Heart right ventricle (tissue), 16 donors: ENCODE data around the gene ZMIZ2. TPM values are rescaled to one million over a fixed set of nuclear protein-coding genes. Genes with fewer than 3 reads are reported as not detected.
"Not testable (repeated sequence)": the region's sequence is repeated elsewhere in the genome, so short reads cannot be mapped to it uniquely, and the experiment has no call there.

Experiments used
- ATAC-seq, 8 donors: fragments of 200-7000 bp; cut with Tn5 transposase; one replicate each; pipeline ENCODE4 v1.9.1; 2020; ENCODE audit warnings: mild to moderate bottlenecking in 8 of 8, moderate library complexity in 8 of 8, moderate number of reproducible peaks in 1 of 8
- DNase-seq, 2 donors: peaks; one replicate each; pipeline ENCODE4 v3.0.0-alpha.2; 2020
- H3K27ac ChIP-seq, 10 donors: fragments of 200-600 bp; sonication (generic) in 2 of 10; one replicate each; pipeline versions ENCODE4 v1.5.0 to v1.8.0; 2020 to 2022; ENCODE audit warnings: mild to moderate bottlenecking in 3 of 10
- H3K27me3 ChIP-seq, 7 donors: fragments of 200-600 bp; one replicate each; pipeline ENCODE4 v1.8.0; 2021 to 2022; ENCODE audit warnings: mild to moderate bottlenecking in 2 of 7
- H3K36me3 ChIP-seq, 9 donors: fragments of 200-600 bp; sonication (generic) in 1 of 9; one replicate each; pipeline versions ENCODE4 v1.5.0 to v1.8.0; 2020 to 2022; ENCODE audit warnings: mild to moderate bottlenecking in 2 of 9
- H3K4me1 ChIP-seq, 9 donors: fragments of 200-600 bp; sonication (generic) in 1 of 9; one replicate each; pipeline versions ENCODE4 v1.5.0 to v1.8.0; 2020 to 2022; ENCODE audit warnings: mild to moderate bottlenecking in 4 of 9
- H3K4me3 ChIP-seq, 10 donors: fragments of 200-600 bp; sonication (generic) in 2 of 10; one replicate each; pipeline versions ENCODE4 v1.5.0 to v1.8.0; 2020 to 2022; ENCODE audit warnings: mild to moderate bottlenecking in 7 of 10, moderate library complexity in 2 of 10
- H3K9me3 ChIP-seq, 11 donors: fragments of 200-600 bp in 10 of 11; sonication (generic) in 2 of 11; one replicate each; pipeline versions ENCODE4 v1.5.0 to v1.8.0; 2013 to 2022; ENCODE audit warnings: mild to moderate bottlenecking in 2 of 11, control low read depth in 1 of 11, moderate library complexity in 1 of 11
- WGBS, 2 donors: extraction: QIAGEN DNeasy Blood & Tissue Kit; methylation state at CpG; one replicate each; pipeline ENCODE4 v1.1.7; 2013; ENCODE audit warnings: inconsistent platforms in 1 of 2; 5-methylcytosine and 5-hydroxymethylcytosine counted together
- intact Hi-C, 10 donors: fragments of 100-400 bp; cut with DNase I; formaldehyde crosslinking; loops; one replicate each; pipeline versions ENCODE4 v1.11.1 to v1.14.2; 2022
- long read RNA-seq, 3 donors: library from polyadenylated mRNA; unstranded; transcript quantifications; one replicate each; pipeline ENCODE4 v2.0.0, GENCODE V29; 2020 to 2021
- polyA plus RNA-seq, 2 donors: library from polyadenylated mRNA; stranded (reverse); fragments of 200-250 nt; gene quantifications; one replicate each; pipeline ENCODE4 v1.2.3, GENCODE V29; 2013
- total RNA-seq, 10 donors: library from RNA; stranded (reverse); fragmentation: NEBNext Ultra II Directional in 3 of 10; extraction: Animal tissue kit (Norgen Biotek cat#: 25700) in 3 of 10; gene quantifications; one replicate each; pipeline versions ENCODE4 v1.2.1 to v1.2.4, GENCODE V29; 2021 to 2023
- TF ChIP-seq, protein P1 (sequence below), 9 donors: fragments of 200-600 bp; sonication (generic) in 2 of 9; IDR thresholded peaks; one replicate each; pipeline versions ENCODE4 v1.5.0 to v1.8.0; 2021 to 2022; ENCODE audit warnings: antibody characterized with exemption in 9 of 9, mild to moderate bottlenecking in 5 of 9, moderate library complexity in 1 of 9
- donor health status: Arrhythmogenic right ventricular cardiomyopathy.
- donor health status: ischemic (EF 13 %, LVEDD 7.1; RV severe dilation, severe dysfunction).
- donor health status: healthy with polysubstance abuse.
- donor health status: DM: no; HTN: yes; CAD: no.
- donor health status: DM: no; HTN: no; CAD: no.
- donor health status: ischemic (EF 25% LVEDD 6.9; RV normal size, moderate dysfunction).
- donor health status: ischemic (EF 25% LVEDD 5.7; RV mildly dilated, moderate dysfunction).
- donor health status: healthy.
- donor health status: DM: yes; HTN: yes; CAD: no.
- donor health status: Ischemic cardiomyopathy.
- donor health status: ischemic (EF 35%, LVEDD 5.7; RV mildly dilated, moderate dysfunction).
- donor health status: nonischemic (EF 11% LVEDD 7.7; RV severe dilation, severe dysfunction).
- donor health status: DM: yes; HTN: yes; CAD: no.
- donor health status: PGD.
- donor health status: ischemic (EF 29% LVEDD 5.4; RV normal size, mild dysfunction).
- donor health status: nonischemic (EF 23%, LVEDD 6.1; RV moderate dilation, normal function).

ZMIZ2 gene, protein sequence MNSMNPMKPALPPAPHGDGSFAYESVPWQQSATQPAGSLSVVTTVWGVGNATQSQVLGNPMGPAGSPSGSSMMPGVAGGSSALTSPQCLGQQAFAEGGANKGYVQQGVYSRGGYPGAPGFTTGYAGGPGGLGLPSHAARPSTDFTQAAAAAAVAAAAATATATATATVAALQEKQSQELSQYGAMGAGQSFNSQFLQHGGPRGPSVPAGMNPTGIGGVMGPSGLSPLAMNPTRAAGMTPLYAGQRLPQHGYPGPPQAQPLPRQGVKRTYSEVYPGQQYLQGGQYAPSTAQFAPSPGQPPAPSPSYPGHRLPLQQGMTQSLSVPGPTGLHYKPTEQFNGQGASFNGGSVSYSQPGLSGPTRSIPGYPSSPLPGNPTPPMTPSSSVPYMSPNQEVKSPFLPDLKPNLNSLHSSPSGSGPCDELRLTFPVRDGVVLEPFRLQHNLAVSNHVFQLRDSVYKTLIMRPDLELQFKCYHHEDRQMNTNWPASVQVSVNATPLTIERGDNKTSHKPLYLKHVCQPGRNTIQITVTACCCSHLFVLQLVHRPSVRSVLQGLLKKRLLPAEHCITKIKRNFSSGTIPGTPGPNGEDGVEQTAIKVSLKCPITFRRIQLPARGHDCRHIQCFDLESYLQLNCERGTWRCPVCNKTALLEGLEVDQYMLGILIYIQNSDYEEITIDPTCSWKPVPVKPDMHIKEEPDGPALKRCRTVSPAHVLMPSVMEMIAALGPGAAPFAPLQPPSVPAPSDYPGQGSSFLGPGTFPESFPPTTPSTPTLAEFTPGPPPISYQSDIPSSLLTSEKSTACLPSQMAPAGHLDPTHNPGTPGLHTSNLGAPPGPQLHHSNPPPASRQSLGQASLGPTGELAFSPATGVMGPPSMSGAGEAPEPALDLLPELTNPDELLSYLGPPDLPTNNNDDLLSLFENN
- 10 to 100 TPM; 38.9 to 80.4 (median 47.9) TPM for total RNA-seq
- polyA plus RNA-seq, result 10 to 100 TPM; 26.3 to 87.3 TPM
- long read RNA-seq, donor 1, partial matches to known transcripts, result 11 of 32 reads
- long read RNA-seq, donor 1, other reads (novel, unspliced or antisense), result 19 of 32 reads
- long read RNA-seq, donor 2, partial matches to known transcripts, result 10 of 43 reads
- long read RNA-seq, donor 2, other reads (novel, unspliced or antisense), result 32 of 43 reads
- long read RNA-seq, donor 3, partial matches to known transcripts, result 33 of 41 reads
- long read RNA-seq, donor 3, other reads (novel, unspliced or antisense), result 7 of 41 reads

- DNase-seq (peak; percentile 91 to 95), ATAC-seq (peak; percentile 98 to 99 (median 98))
- no peaks in the 10 kb centered on the region for H3K27me3 ChIP-seq
- H3K27ac ChIP-seq, result peak within 1 kb of the TSS; percentile 91 to 99 (median 98)
- 2% methylated on average over 49 to 92 of the region's 92 CpGs for WGBS, 2 donors
- peaks cover 0 to 10% (median 0%) of the 10 kb centered on the region in 9 donors for H3K36me3 ChIP-seq
- no peaks in the 10 kb centered on the region for H3K9me3 ChIP-seq
- TF ChIP-seq, protein P1, sequence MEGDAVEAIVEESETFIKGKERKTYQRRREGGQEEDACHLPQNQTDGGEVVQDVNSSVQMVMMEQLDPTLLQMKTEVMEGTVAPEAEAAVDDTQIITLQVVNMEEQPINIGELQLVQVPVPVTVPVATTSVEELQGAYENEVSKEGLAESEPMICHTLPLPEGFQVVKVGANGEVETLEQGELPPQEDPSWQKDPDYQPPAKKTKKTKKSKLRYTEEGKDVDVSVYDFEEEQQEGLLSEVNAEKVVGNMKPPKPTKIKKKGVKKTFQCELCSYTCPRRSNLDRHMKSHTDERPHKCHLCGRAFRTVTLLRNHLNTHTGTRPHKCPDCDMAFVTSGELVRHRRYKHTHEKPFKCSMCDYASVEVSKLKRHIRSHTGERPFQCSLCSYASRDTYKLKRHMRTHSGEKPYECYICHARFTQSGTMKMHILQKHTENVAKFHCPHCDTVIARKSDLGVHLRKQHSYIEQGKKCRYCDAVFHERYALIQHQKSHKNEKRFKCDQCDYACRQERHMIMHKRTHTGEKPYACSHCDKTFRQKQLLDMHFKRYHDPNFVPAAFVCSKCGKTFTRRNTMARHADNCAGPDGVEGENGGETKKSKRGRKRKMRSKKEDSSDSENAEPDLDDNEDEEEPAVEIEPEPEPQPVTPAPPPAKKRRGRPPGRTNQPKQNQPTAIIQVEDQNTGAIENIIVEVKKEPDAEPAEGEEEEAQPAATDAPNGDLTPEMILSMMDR (IDR thresholded peaks at IDR 0.05), result no peak
- peaks cover 9 to 53% (median 31%) of the 10 kb centered on the region in 9 donors for H3K4me1 ChIP-seq
- intact Hi-C loops, result loop anchor here in 5 of 10 donors (1.0 to 5.0 kb wide), 7 partner anchors 48 to 161 kb away; partner anchors contain the start of genes PPIA (in 3 of the 5) and H2AZ2 (in 1 of the 5)
- H3K4me3 ChIP-seq, result peak within 1 kb of the TSS; percentile 63 to 93 (median 90)
Measured at GRCh38 chr7:44748045-44748947, at the start of gene ZMIZ2. ZMIZ2 (plus strand) TSS chr7:44748847; CDS start chr7:44756250, 7,403 bp downstream.

DNA sequence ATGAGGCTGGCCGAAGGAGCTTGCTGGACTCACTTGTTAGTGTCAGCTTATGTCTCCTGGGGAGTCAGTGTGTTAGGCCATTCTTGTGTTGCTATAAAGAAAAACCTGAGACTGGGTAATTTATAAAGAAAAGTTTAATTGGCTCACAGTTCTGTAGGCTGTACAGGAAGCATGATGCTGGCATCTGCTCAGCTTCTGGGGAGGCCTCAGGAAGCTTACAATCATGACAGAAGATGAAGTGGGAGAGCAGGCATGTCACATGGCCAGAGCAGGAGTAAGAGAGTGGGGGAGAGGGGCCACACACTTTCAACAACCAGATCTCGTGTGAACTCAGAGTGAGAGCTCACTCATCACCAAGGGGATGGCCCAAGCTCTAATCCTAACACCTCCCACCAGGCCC is 49.0 kb upstream of the ZMIZ2 start:
- ATAC-seq, result not testable (repeated sequence)
- intact Hi-C loops, result loop anchor here in 4 of 10 donors (10.0 kb wide), 4 partner anchors 95 to 115 kb away; partner anchors contain the start of gene OGDH (in 1 of the 4)

GRCh38 chr7:44700322-44700721 is 48.3 kb upstream of the ZMIZ2 start:
- no peak for DNase-seq

More for the DNA sequence above, 49.0 kb upstream of the ZMIZ2 start:
- not testable (repeated sequence) for H3K27me3 ChIP-seq, H3K27ac ChIP-seq, H3K4me3 ChIP-seq, H3K9me3 ChIP-seq, DNase-seq
- peaks cover 7 to 100% (median 79%) of the 10 kb centered on the region in 9 donors for H3K36me3 ChIP-seq
- 87 to 93% methylated on average over 2 of the region's 2 CpGs for WGBS, 2 donors
- H3K4me1 ChIP-seq, result peaks cover 0 to 24% (median 3%) of the 10 kb centered on the region in 9 donors

GRCh38 chr7:44703391-44703790 is 45.3 kb upstream of the ZMIZ2 start:
- H3K27me3 ChIP-seq, H3K9me3 ChIP-seq, H3K4me3 ChIP-seq, DNase-seq, ATAC-seq, intact Hi-C loops: not testable (repeated sequence)
- peak overlapping the region in 3 of 10 donors; percentile 4 to 34 (median 21) for H3K27ac ChIP-seq
- 95% methylated on average over 10 of the region's 10 CpGs for WGBS, 2 donors
- H3K4me1 ChIP-seq, result peaks cover 0 to 25% (median 4%) of the 10 kb centered on the region in 9 donors
- H3K36me3 ChIP-seq, result peaks cover 2 to 96% (median 71%) of the 10 kb centered on the region in 9 donors

More at GRCh38 chr7:44700322-44700721, 48.3 kb upstream of the ZMIZ2 start:
- Histone ChIP-seq H3K9me3 (peaks cover 0 to 5% (median 0%) of the 10 kb centered on the region in 11 donors), H3K27ac (peak overlapping the region in 1 of 10 donors; percentile 10), H3K36me3 (peaks cover 7 to 96% (median 79%) of the 10 kb centered on the region in 9 donors), H3K27me3 (no peaks in the 10 kb centered on the region), H3K4me1 (peaks cover 0 to 19% (median 0%) of the 10 kb centered on the region in 9 donors), H3K4me3 (no peak overlapping the region)
- TF ChIP-seq, protein P1 (IDR thresholded peaks at IDR 0.05), result no peak
- intact Hi-C loops, result no loop called here
- peak in 2 of 8 donors; percentile 6 to 25 for ATAC-seq
- 90 to 91% methylated on average over 8 of the region's 8 CpGs for WGBS, 2 donors
